Stimulated activated CD4-positive, alpha-beta T cell treated with anti-CD3 and anti-CD28 coated beads, Interleukin-15, amount 100 ng/mL, for 24 hours (primary cell): ENCODE results near the gene CEP104.

Experiments used
- DNase-seq: peaks from one replicate; pipeline ENCODE4 v3.0.0-alpha.2; 2020

The CEP104 gene

GRCh38 chr1:3864884-3865283 is 7.9 kb upstream of the CEP104 start:
- DNase-seq, result no peak

DNA sequence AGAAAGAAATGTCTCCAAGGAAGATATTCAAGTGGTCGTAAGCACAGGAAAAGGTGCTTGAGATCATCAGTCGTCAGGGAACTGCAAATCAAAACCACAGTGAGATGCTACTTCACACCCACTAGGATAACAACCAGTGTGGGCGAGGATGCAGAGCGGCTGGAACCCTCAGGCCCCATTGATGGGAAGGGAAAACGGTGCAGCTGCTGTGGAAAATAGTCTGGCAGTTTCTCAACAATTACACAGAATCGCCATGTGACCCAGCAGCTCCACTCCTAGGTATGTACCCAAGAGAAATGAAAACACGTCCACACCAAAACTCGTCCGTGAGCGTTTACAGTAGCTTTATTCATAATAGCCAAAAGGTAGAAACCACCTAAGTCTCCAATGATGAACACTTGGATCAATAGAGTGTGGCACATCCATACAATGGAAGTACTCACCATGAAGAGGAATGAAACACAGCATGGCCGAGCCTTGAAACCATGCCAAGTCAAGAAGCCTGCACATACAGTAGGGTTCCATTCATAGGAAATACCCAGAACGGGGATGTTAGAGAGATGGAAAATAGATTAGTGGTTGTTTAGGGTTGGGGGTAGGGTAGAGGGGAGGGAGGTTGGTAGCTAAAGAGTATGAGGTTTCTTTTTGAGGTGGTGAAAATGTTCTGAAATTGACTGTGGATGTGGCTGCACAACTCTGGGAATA is 6.4 kb upstream of the CEP104 start:
- DNase-seq, result no peak

GRCh38 chr1:3858231-3858981 is 1.4 kb upstream of the CEP104 start:
- no peak for DNase-seq

GRCh38 chr1:3857791-3858129 is 749 bp upstream of the CEP104 start:
- no peak for DNase-seq

GRCh38 chr1:3852711-3853485 is 4.1 kb downstream of the CEP104 start:
- no peak for DNase-seq

GRCh38 chr1:3852091-3852490 is 4.9 kb downstream of the CEP104 start:
- no peak for DNase-seq

- no peak for DNase-seq
These were observed 5.7 kb downstream of the CEP104 start for GRCh38 chr1:3851292-3851691.

DNA sequence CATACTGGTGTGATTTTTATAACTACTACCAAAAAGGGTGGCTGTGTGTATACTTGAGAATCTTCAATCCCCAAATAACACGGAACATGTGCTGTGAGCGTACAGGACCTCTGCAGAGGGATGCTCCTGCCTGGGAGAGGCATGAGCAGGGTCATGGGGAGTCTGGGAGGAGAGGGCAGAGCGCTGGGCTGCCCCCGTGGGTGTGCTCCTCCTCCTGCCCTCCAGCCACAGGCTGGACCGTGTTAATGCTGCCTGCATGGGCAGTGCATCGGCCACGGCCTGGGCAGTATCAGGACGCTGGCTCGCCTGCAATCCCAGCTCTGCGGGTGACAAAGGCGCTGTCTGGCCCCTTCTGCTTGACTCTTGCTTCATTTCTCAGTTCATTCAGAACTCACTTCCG is 6.2 kb downstream of the CEP104 start:
- no peak for DNase-seq

DNA sequence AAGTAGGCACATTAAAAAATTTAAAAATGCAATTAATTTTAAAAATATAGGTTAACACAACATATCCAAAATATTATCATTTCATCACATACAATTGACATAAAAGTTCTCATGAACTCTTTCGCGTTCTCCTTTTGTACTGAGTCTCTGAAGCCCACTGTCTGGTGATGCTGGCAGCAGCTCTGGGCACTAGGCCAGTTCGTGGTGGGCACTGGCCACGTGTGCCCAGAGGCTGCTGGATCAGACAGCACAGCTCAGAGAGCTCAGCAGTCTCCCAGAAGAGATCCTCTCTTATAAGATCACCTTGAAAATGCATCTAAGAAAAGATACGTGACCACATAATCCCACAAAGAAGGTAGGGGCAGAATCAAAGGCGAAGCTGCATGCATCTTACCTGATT is 9.9 kb downstream of the CEP104 start:
- DNase-seq, result no peak

- DNase-seq, result no peak
These were observed 10.5 kb downstream of the CEP104 start for GRCh38 chr1:3846541-3846940.

- DNase-seq, result no peak
These were observed 14.1 kb downstream of the CEP104 start for GRCh38 chr1:3842912-3843311.

DNA sequence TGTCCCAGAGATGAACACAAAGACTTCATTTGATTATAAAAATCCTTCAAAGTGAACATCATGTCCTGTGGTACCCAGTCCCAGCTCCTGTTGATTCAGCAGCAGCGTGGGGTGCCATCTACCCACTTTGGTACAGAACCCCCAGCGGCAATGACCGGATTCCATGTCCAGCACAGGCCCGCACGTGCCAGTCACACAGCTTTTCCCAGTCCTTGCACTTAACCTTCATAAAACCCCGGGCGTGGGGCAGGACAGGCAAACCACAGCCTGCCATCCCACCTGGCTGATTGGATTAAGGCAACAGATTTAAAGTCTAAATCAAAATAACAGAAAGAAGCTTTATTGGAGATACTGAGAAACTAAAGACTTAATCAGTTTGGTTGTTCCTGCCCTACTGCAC is 15.5 kb downstream of the CEP104 start:
- no peak for DNase-seq

DNA sequence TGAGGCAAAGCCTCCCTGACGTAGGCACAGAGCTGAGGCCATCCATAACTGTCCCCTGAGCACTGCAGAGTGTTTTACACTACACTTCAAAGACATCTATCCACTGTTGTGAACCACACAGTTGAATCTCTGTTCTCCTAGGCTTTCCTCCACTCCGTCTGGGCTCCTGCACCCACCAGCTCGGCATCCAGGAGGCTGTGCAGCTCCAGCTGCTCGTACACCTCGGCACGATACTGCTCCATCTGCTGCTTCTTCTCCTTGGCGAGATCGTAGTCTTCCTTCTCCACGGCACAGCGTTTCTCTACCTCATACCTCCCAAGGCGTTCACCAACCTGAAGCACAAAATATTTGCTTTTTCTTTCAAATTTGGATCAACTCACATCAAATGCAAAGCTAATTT is 18.2 kb downstream of the CEP104 start:
- no peak for DNase-seq

- no peak for DNase-seq
These were observed 19.3 kb downstream of the CEP104 start for GRCh38 chr1:3837685-3838084.

DNA sequence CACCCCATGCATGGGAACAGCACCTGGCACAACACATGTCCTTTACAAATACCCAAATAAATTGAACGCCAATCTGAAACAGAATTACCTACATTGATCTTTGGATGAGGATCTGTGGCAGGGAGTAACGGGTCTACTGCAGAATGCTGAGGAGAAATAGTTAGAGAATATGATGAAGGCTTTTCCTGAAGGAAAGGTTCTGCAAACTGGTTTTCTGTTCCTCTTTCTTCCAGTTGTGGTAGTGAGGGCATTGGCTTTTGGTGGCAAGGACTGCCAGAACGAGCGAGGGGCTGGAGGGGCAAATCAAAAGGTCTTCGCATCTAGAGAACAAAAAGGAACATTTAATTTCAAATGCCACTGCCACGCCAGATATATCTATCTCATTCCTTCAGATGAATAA is 19.8 kb downstream of the CEP104 start:
- DNase-seq, result no peak

DNA sequence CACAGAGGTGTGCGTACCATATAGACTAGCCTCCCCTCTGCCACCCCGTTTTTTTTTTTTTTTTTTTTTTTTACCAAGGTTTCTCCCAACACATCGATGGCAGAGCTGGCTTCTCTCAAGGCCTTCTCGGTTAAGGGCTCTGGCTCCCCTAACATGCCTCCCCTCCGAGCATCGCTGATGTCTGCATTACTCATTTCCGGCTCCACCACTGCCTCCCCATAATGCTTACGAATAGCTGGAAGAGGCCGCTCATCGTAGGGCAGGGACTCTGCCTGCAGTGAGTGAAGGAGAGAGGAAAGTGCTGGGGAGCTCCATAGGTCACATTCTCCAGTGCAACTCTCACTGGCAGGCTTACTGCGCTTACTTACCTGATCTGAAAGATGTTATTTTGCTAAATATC is 20.6 kb downstream of the CEP104 start:
- DNase-seq, result no peak

DNA sequence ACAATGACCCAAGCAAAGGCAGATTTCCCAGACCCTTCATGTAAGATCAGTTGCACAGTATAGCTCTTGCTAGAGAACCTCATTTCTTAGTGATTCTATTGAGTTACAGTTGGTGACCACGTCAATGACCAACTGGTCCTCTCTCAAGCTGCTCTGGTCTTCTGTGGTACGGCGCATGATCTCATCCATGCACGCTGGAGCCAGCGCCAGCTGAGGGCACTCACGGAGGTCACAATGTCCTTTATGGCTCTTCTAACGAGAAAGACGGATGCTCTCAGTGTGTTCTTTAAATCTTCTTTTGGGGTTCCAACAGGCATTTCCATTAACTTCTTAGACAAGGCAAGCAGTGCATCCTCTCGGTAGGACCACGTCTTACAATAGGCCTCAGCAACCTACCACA is 22.3 kb downstream of the CEP104 start:
- DNase-seq, result no peak

GRCh38 chr1:3831689-3832088 is 25.3 kb downstream of the CEP104 start:
- no peak for DNase-seq

DNA sequence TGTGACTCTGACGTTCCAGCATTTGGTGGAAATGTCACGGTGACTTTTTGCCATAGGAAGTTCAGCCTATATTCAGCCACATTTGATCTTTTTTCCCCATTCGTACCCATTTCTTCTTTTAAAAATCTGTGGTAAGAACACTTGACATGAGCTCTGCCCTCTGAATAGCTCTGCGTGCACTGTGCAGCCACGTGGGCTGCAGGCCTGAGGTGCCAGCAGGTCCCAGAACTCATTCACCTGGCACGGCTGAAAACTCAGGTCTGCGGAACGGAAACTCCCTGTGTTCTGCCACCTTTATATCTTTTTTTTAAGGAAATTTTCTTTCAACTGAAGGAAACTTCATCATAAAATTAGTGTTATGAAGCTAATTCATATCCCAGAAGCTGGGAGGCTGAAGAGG is 28.6 kb downstream of the CEP104 start:
- DNase-seq, result no peak

DNA sequence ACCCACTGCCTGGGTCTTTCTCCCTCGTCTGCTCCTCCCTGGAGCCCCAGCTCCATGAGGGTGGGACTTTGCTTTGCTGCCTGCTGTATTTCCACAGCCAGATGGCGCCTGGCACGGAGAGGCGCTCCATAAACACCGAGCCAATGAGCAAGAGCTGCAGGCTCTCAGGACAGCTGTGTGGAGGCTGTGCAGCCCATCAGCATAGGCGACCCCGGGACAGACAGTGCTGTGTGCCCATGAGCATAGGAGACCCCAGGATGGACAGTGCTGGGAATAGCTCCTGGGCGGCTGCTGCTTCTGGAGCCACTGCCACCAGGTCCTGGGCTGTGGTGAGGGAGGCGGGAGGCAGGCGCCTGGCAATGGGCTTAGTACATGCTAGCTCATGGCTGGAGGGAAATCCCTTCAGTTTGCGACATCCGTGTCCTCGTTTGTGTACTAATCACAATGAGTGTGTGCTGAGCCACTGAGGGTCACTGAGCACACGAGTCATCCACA is 29.2 kb downstream of the CEP104 start:
- no peak for DNase-seq

- DNase-seq, result no peak
These were observed 31.7 kb downstream of the CEP104 start for GRCh38 chr1:3825356-3825755.

- no peak for DNase-seq
These were observed 32.4 kb downstream of the CEP104 start for GRCh38 chr1:3824650-3825049.

DNA sequence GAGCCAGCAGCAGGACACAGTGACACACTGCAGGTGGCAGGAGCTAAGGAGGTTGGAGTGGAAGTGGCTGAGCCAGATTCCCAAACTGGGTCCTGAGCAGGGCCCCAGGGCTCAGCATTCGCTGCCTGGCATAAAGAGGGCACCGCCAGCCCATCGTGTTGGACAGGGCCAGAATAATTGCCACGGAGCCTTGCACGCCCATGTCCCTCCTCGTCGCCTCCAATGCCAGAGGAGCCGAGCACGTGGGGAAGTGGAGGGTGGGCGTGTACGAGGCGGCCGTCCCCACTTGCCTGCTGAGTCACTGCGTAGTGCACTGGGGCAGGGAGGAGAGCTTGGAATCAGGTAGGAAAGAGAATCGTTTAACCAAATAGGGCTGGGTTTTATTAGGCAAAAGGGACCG is 34.6 kb downstream of the CEP104 start:
- DNase-seq, result no peak

DNA sequence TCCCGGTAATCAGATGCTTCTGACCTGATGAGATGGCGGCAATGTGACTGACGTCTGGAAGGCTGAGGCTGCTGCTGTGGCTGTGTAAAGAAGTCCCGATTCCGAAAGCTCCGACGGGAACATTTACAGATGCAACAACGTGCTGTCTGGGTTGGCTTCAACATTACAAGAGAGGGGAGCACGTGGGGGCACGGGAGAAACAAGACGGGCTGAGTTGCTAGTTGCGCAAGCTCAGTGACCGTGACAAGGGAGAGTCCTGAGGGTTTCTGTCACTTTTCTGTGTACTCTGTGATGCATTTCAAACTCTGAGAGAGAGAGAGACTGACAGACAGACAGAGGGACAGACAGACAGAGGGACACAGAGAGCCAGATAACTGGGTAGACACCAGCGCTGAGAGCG is 35.1 kb downstream of the CEP104 start:
- DNase-seq, result no peak
